SU-DHL-6 (cell line): ENCODE results near the gene KCNK1.

ENCODE experiments used
- CTCF ChIP-seq: fragments of 200-600 bp; sonication (generic); IDR thresholded peaks from one replicate; pipeline ENCODE4 v1.5.1; 2017; ENCODE audit warnings: antibody characterized with exemption, mild to moderate bottlenecking, low read length, moderate library complexity; ENCODE audit not compliant: insufficient read depth, poor library complexity, severe bottlenecking
- EZH2phosphoT487 ChIP-seq: fragments of 200-600 bp; sonication (generic), shearing (Covaris generic); conservative IDR thresholded peaks from 2 replicates; pipeline ENCODE4 v1.6.1; 2018; ENCODE audit warnings: mild to moderate bottlenecking, antibody characterized with exemption, low read length, moderate library complexity, mixed read lengths

GRCh38 chr1:233587958-233588799 lies 25.7 kb upstream of the KCNK1 start:
- TF ChIP-seq CTCF (no peak), EZH2phosphoT487 (no peak)
